CD4-positive, alpha-beta T cell treated with Interleukin-17A for 4 hours (primary cell): ENCODE data around the gene CHKB.
"Not testable (repeated sequence)": the region's sequence is repeated elsewhere in the genome, so short reads cannot be mapped to it uniquely, and the experiment has no call there.

Experiments
- DNase-seq: peaks from one replicate; pipeline ENCODE4 v3.0.0-alpha.2; 2020; ENCODE audit warnings: mixed read lengths

The CHKB gene

GRCh38 chr22:50546326-50547262, 36.1 kb downstream of the CHKB start:
- DNase-seq, result no peak

GRCh38 chr22:50545522-50546325, 36.9 kb downstream of the CHKB start, which contains the start of gene KLHDC7B:
Gene KLHDC7B, plus strand, starts transcription at chr22:50545899. Its CDS starts 345 bp downstream, at chr22:50546244.
- peak; percentile 30 for DNase-seq

- DNase-seq, result peak; percentile 44
Measured at GRCh38 chr22:50544746-50545253, 37.8 kb downstream of the CHKB start.

GRCh38 chr22:50544078-50544745, 38.4 kb downstream of the CHKB start:
- peak; percentile 89 for DNase-seq

- no peak for DNase-seq
Measured at GRCh38 chr22:50542416-50542927, 40.2 kb downstream of the CHKB start.

GRCh38 chr22:50541667-50542026, 41.0 kb downstream of the CHKB start:
- not testable (repeated sequence) for DNase-seq

GRCh38 chr22:50540381-50540780, 42.3 kb downstream of the CHKB start:
- no peak for DNase-seq

- DNase-seq, result no peak
Measured at GRCh38 chr22:50537765-50538164, 44.9 kb downstream of the CHKB start.

- no peak for DNase-seq
Measured at GRCh38 chr22:50536226-50536625, 46.4 kb downstream of the CHKB start.

GRCh38 chr22:50535113-50535512, 47.5 kb downstream of the CHKB start:
- no peak for DNase-seq

- DNase-seq, result not testable (repeated sequence)
Measured at GRCh38 chr22:50533856-50534711, 48.6 kb downstream of the CHKB start.

GRCh38 chr22:50532824-50533796, 49.5 kb downstream of the CHKB start:
- no peak for DNase-seq

GRCh38 chr22:50531962-50532674, 50.5 kb downstream of the CHKB start:
- DNase-seq, result peak; percentile 20

- peak; percentile 64 for DNase-seq
Measured at GRCh38 chr22:50531546-50531961, 51.1 kb downstream of the CHKB start.

- peak; percentile 79 for DNase-seq
Measured at GRCh38 chr22:50530877-50531545, 51.6 kb downstream of the CHKB start.

GRCh38 chr22:50530580-50530876, 52.1 kb downstream of the CHKB start:
- DNase-seq, result no peak

- peak; percentile 75 for DNase-seq
Measured at GRCh38 chr22:50529897-50530579, 52.6 kb downstream of the CHKB start, which contains the start of gene TYMP. Gene TYMP, minus strand, starts transcription at chr22:50530012. Its CDS starts 303 bp downstream, at chr22:50529709.

GRCh38 chr22:50529416-50529896, 53.2 kb downstream of the CHKB start:
- DNase-seq, result no peak
